ENCODE data around the gene ST3GAL4.

- TF ChIP-seq POLR2AphosphoS5 (IDR thresholded peaks at IDR 0.05; ENCODE audit: low read depth, low read length) (no peak), POLR2A (IDR thresholded peaks at IDR 0.05; ENCODE audit: low read depth, low read length) (no peak), TAF1 (IDR thresholded peaks at IDR 0.05; ENCODE audit: borderline replicate concordance, low read depth, low read length) (no peak)
These were observed 41.5 kb downstream of the ST3GAL4 start for GRCh38 chr11:126396965-126397364.

Data from GM12892 (cell line).